Measurements from ENCODE around the gene OSER1.

- no peak for TF ChIP-seq CTCF (conservative IDR thresholded peaks at IDR 0.05; ENCODE audit: low read length)
- TF ChIP-seq EZH2phosphoT487 (IDR thresholded peaks at IDR 0.05; ENCODE audit: borderline replicate concordance): no peak
These were observed 28.3 kb downstream of the OSER1 start for GRCh38 chr20:44182135-44182765.

Measured in Loucy (cell line).